IMR-90 (cell line): ENCODE results near the gene HTT. TPM values are rescaled to one million over a fixed set of nuclear protein-coding genes. Genes with fewer than 3 reads are reported as not detected.

Experiments used
- ATAC-seq: fragments of 200-7000 bp; cut with Tn5 transposase; 2 replicates; pipeline ENCODE4 v1.9.1; 2020; ENCODE audit warnings: low read depth, mild to moderate bottlenecking, moderate library complexity
- BruUV-seq: library from RNA; stranded (reverse); fragments of 400-500 nt; replicated peaks from 2 replicates; lab custom pipeline; 2021; lab: Mats Ljungman, UMichigan
- CTCF ChIA-PET: fragments of 300-600 bp; formaldehyde crosslinking; extraction: SDS; loops from one replicate; lab custom pipeline; 2021; ENCODE audit warnings: antibody characterized with exemption; lab: Yijun Ruan, JAX
- POLR2A ChIA-PET: fragments of 300-600 bp; sonication (Branson Sonifier 250); formaldehyde crosslinking; loops from one replicate; lab custom pipeline; 2022; ENCODE audit warnings: antibody characterized with exemption; ENCODE audit not compliant: unreplicated experiment; lab: Charles Lee
- DNase-seq: peaks from one replicate; pipeline ENCODE4 v3.0.0; 2013
- H2AFZ ChIP-seq: replicated peaks from 2 replicates; pipeline ENCODE3; 2013; ENCODE audit warnings: low read length, mild to moderate bottlenecking; ENCODE audit not compliant: poor library complexity
- H2AK5ac ChIP-seq: 2 replicates; pipeline ENCODE4 v1.6.1; 2013; ENCODE audit warnings: low read depth, low read length, inconsistent platforms
- H2AK9ac ChIP-seq: replicated peaks from 2 replicates; pipeline ENCODE3; 2013; ENCODE audit warnings: mild to moderate bottlenecking, low read depth, low read length, moderate library complexity; ENCODE audit not compliant: poor library complexity
- H2BK120ac ChIP-seq: 2 replicates; pipeline ENCODE4 v1.6.1; 2013; ENCODE audit warnings: low read depth, low read length, inconsistent platforms
- H2BK15ac ChIP-seq: 3 replicates; pipeline ENCODE4 v1.6.1; 2013; ENCODE audit warnings: low read depth, low read length, inconsistent platforms
- H2BK20ac ChIP-seq: 2 replicates; pipeline ENCODE4 v1.6.1; 2013; ENCODE audit warnings: low read depth, mild to moderate bottlenecking, inconsistent platforms, low read length, moderate library complexity
- H2BK5ac ChIP-seq: 2 replicates; pipeline ENCODE4 v1.6.1; 2013; ENCODE audit warnings: mild to moderate bottlenecking, low read depth, low read length, inconsistent platforms; ENCODE audit not compliant: poor library complexity, severe bottlenecking
- H3K14ac ChIP-seq: replicated peaks from 2 replicates; pipeline ENCODE4 v1.6.1; 2013; ENCODE audit warnings: low read depth, low read length, inconsistent platforms
- H3K18ac ChIP-seq: 2 replicates; pipeline ENCODE4 v1.6.1; 2013; ENCODE audit warnings: low read depth, low read length, control low read depth
- H3K23ac ChIP-seq: 2 replicates; pipeline ENCODE4 v1.6.1; 2013; ENCODE audit warnings: low read depth, low read length, inconsistent platforms
- H3K27ac ChIP-seq: 2 replicates; pipeline ENCODE4 v1.5.1; 2013; ENCODE audit warnings: mild to moderate bottlenecking, control low read depth, low read length; ENCODE audit not compliant: insufficient read depth
- H3K27me3 ChIP-seq: 2 replicates; pipeline ENCODE4 v1.6.1; 2013; ENCODE audit warnings: low read length; ENCODE audit not compliant: control insufficient read depth, insufficient read depth
- H3K36me3 ChIP-seq: 2 replicates; pipeline ENCODE4 v1.6.1; 2013; ENCODE audit warnings: low read length, mixed read lengths; ENCODE audit not compliant: control insufficient read depth, insufficient read depth
- H3K4ac ChIP-seq: 2 replicates; pipeline ENCODE4 v1.6.1; 2013; ENCODE audit warnings: low read depth, low read length, inconsistent platforms
- H3K4me1 ChIP-seq: 2 replicates; pipeline ENCODE4 v1.6.1; 2013; ENCODE audit warnings: low read length, mixed read lengths; ENCODE audit not compliant: control insufficient read depth, insufficient read depth
- H3K4me2 ChIP-seq: 2 replicates; pipeline ENCODE4 v1.6.1; 2013; ENCODE audit warnings: low read depth, mild to moderate bottlenecking, control low read depth, low read length, moderate library complexity
- H3K4me3 ChIP-seq: 2 replicates; pipeline ENCODE4 v1.5.1; 2013; ENCODE audit warnings: low read depth, mild to moderate bottlenecking, control low read depth, low read length, moderate library complexity; ENCODE audit not compliant: insufficient read depth
- H3K56ac ChIP-seq: 2 replicates; pipeline ENCODE4 v1.6.1; 2013; ENCODE audit warnings: low read length, inconsistent platforms; ENCODE audit not compliant: insufficient read depth; ENCODE audit errors: extremely low read depth
- H3K79me1 ChIP-seq, 2 experiments: 2 replicates each; pipeline ENCODE4 v1.6.1; 2013; ENCODE audit warnings: low read length in 2 of 2, inconsistent platforms in 1 of 2, low read depth in 1 of 2
- H3K9ac ChIP-seq: 2 replicates; pipeline ENCODE4 v1.6.1; 2013; ENCODE audit warnings: low read depth, low read length, control low read depth
- H3K9me1 ChIP-seq: 2 replicates; pipeline ENCODE4 v1.6.1; 2013; ENCODE audit warnings: low read length, inconsistent platforms; ENCODE audit not compliant: insufficient read depth
- H3K9me3 ChIP-seq: 2 replicates; pipeline ENCODE4 v1.6.1; 2013; ENCODE audit warnings: low read length; ENCODE audit not compliant: control insufficient read depth, insufficient read depth
- H4K20me1 ChIP-seq: 2 replicates; pipeline ENCODE4 v1.6.1; 2013; ENCODE audit warnings: low read length, inconsistent platforms; ENCODE audit not compliant: insufficient read depth
- H4K5ac ChIP-seq: 2 replicates; pipeline ENCODE4 v1.6.1; 2013; ENCODE audit warnings: mild to moderate bottlenecking, low read depth, low read length, control low read depth
- H4K8ac ChIP-seq, 2 experiments: 2 replicates each; pipeline ENCODE4 v1.6.1; 2013; ENCODE audit warnings: low read depth in 2 of 2, low read length in 2 of 2, control low read depth in 1 of 2, inconsistent platforms in 1 of 2
- H4K91ac ChIP-seq: 2 replicates; pipeline ENCODE4 v1.6.1; 2013; ENCODE audit warnings: low read depth, low read length, inconsistent platforms; ENCODE audit not compliant: insufficient read depth
- BHLHE40 ChIP-seq: fragments of 150-350 bp; IDR thresholded peaks from 2 replicates; pipeline ENCODE4 v1.6.1; 2016; ENCODE audit warnings: mild to moderate bottlenecking, low read depth, low read length
- CEBPB ChIP-seq: IDR thresholded peaks from 2 replicates; pipeline ENCODE4 v1.6.1; 2012; ENCODE audit warnings: low read depth, low read length, improper control_type of control experiment
- CHD1 ChIP-seq: IDR thresholded peaks from 2 replicates; pipeline ENCODE4 v1.6.1; 2012; ENCODE audit warnings: low read depth, low read length, improper control_type of control experiment
- CTCF ChIP-seq: conservative IDR thresholded peaks from 2 replicates; pipeline ENCODE4 v1.5.1; 2012; ENCODE audit warnings: mild to moderate bottlenecking, low read depth, low read length, improper control_type of control experiment
- FOS ChIP-seq: fragments of 150-350 bp; IDR thresholded peaks from 2 replicates; pipeline ENCODE4 v1.6.1; 2016; ENCODE audit warnings: low read depth, low read length
- MAFK ChIP-seq: IDR thresholded peaks from 2 replicates; pipeline ENCODE4 v1.6.1; 2012; ENCODE audit warnings: low read depth, low read length, improper control_type of control experiment
- MAZ ChIP-seq: IDR thresholded peaks from 2 replicates; pipeline ENCODE4 v1.6.1; 2012; ENCODE audit warnings: low read depth, mild to moderate bottlenecking, low read length, improper control_type of control experiment, moderate library complexity, borderline replicate concordance
- MXI1 ChIP-seq: IDR thresholded peaks from 2 replicates; pipeline ENCODE4 v1.6.1; 2012; ENCODE audit warnings: low read depth, mild to moderate bottlenecking, low read length, moderate library complexity, borderline replicate concordance
- NFE2L2 ChIP-seq: fragments of 150-350 bp; IDR thresholded peaks from 2 replicates; pipeline ENCODE4 v1.6.1; 2016; ENCODE audit warnings: low read depth, mild to moderate bottlenecking, low read length
- POLR2A ChIP-seq: IDR thresholded peaks from 2 replicates; pipeline ENCODE4 v1.6.1; 2012; ENCODE audit warnings: mild to moderate bottlenecking, low read depth, low read length
- RAD21 ChIP-seq: IDR thresholded peaks from 2 replicates; pipeline ENCODE4 v1.6.1; 2012; ENCODE audit warnings: low read length, improper control_type of control experiment
- RCOR1 ChIP-seq: IDR thresholded peaks from 2 replicates; pipeline ENCODE4 v1.6.1; 2012; ENCODE audit warnings: mild to moderate bottlenecking, low read length, improper control_type of control experiment; ENCODE audit not compliant: insufficient replicate concordance
- RFX5 ChIP-seq: IDR thresholded peaks from 2 replicates; pipeline ENCODE4 v1.8.0; 2012; ENCODE audit warnings: low read depth, mild to moderate bottlenecking, low read length, moderate library complexity
- SMC3 ChIP-seq: fragments of 150-350 bp; IDR thresholded peaks from 2 replicates; pipeline ENCODE4 v1.6.1; 2016; ENCODE audit warnings: low read depth, mild to moderate bottlenecking, antibody characterized with exemption, low read length, moderate library complexity
- USF2 ChIP-seq: fragments of 150-350 bp; IDR thresholded peaks from 2 replicates; pipeline ENCODE4 v1.6.1; 2017; ENCODE audit warnings: mild to moderate bottlenecking, antibody characterized with exemption, low read length, low read depth
- WGBS, 2 experiments: methylation state at CpG; one replicate each; pipeline versions ENCODE4 v1.1.5 to v1.1.7; 2013; ENCODE audit warnings: missing lambda C conversion rate in 2 of 2; ENCODE audit not compliant: insufficient read length in 1 of 2; ENCODE audit errors: extremely low coverage in 2 of 2; 5-methylcytosine and 5-hydroxymethylcytosine counted together
- dilution Hi-C: fragments of 300-500 bp; cut with HindIII; formaldehyde crosslinking; loops from one replicate; pipeline ENCODE4 v1.14.3; 2018; ENCODE audit warnings: low sequenced_read_pairs; ENCODE audit not compliant: unreplicated experiment
- in situ Hi-C: fragments of 300-500 bp; cut with MboI; formaldehyde crosslinking; loops from 3 replicates; pipeline ENCODE4 v1.14.3; 2019; ENCODE audit warnings: low sequenced_read_pairs, inconsistent platforms, mixed read lengths
- intact Hi-C: fragments of 100-400 bp; cut with micrococcal nuclease; formaldehyde crosslinking; loops from 2 replicates; pipeline ENCODE4 v1.10.0; 2022
- polyA plus RNA-seq, 3 experiments: library from polyadenylated mRNA; depleted of rRNA; stranded (reverse); fragments of >200 nt; gene quantifications; 2 replicates each; pipeline ENCODE4 v1.2.3, GENCODE V29; 2012; ENCODE audit warnings: low replicate concordance in 1 of 3
- total RNA-seq: library from RNA; depleted of rRNA; stranded (reverse); fragments of >200 nt; gene quantifications from 2 replicates; pipeline ENCODE4 v1.2.3, GENCODE V29; 2012
- TF ChIP-seq, protein P1 (sequence below): fragments of 150-350 bp; IDR thresholded peaks from 2 replicates; pipeline ENCODE4 v1.6.1; 2016; ENCODE audit warnings: low read depth, mild to moderate bottlenecking, low read length, moderate library complexity, borderline replicate concordance

HTT gene
- total and polyA plus RNA-seq, 2 of the 4 experiments (the other 2 are of a cell fraction), result 11.6 to 14.3 TPM

GRCh38 chr4:3130826-3131225 is 56.3 kb downstream of the HTT start:
- H2BK120ac ChIP-seq, result no peak overlapping the region
- ChIA-PET POLR2A (no interaction called here), CTCF (no interaction called here)
- H4K5ac ChIP-seq, result no peak overlapping the region
- H2AFZ ChIP-seq, result no peak overlapping the region
- H3K79me1 ChIP-seq, result peaks cover 0 to 12% of the 10 kb centered on the region in 2 experiments; a peak in 2 of 4 replicates
- no peak overlapping the region for H2BK5ac ChIP-seq
- BruUV-seq, result no TSS peak
- H3K4ac ChIP-seq, result no peak overlapping the region
- no peaks in the 10 kb centered on the region for H3K27me3 ChIP-seq
- H3K14ac ChIP-seq, result no peak overlapping the region
- H3K9ac ChIP-seq, result no peak overlapping the region
- TF ChIP-seq CTCF (no peak), USF2 (no peak), CHD1 (no peak), POLR2A (no peak), RAD21 (no peak), MXI1 (no peak), NFE2L2 (no peak), BHLHE40 (no peak), MAFK (no peak), FOS (no peak), SMC3 (no peak), RCOR1 (no peak), RFX5 (no peak), MAZ (no peak), CEBPB (no peak)
- TF ChIP-seq, protein P1, sequence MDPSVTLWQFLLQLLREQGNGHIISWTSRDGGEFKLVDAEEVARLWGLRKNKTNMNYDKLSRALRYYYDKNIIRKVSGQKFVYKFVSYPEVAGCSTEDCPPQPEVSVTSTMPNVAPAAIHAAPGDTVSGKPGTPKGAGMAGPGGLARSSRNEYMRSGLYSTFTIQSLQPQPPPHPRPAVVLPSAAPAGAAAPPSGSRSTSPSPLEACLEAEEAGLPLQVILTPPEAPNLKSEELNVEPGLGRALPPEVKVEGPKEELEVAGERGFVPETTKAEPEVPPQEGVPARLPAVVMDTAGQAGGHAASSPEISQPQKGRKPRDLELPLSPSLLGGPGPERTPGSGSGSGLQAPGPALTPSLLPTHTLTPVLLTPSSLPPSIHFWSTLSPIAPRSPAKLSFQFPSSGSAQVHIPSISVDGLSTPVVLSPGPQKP, result no peak
- H3K27ac ChIP-seq, result no peak overlapping the region
- no peaks in the 10 kb centered on the region for H3K4me1 ChIP-seq
- H3K23ac ChIP-seq, result no peak overlapping the region
- no peak overlapping the region for H2BK15ac ChIP-seq
- dilution Hi-C loops, result no loop called here
- H3K9me1 ChIP-seq, result peaks cover 4% of the 10 kb centered on the region; the same call in 1 of the 2 replicates
- no peaks in the 10 kb centered on the region for H4K20me1 ChIP-seq
- H3K9me3 ChIP-seq, result no peaks in the 10 kb centered on the region
- no peak overlapping the region for H3K18ac ChIP-seq
- no peak for ATAC-seq
- intact Hi-C loops, result no loop called here
- no peak overlapping the region for H3K4me2 ChIP-seq
- H2AK9ac ChIP-seq, result no peak overlapping the region
- 90% methylated on average over 4 of the region's 4 CpGs; no CpG with 5 or more reads in 1 of the 2 experiments for WGBS, 2 experiments
- H3K56ac ChIP-seq, result no peak overlapping the region
- H2AK5ac ChIP-seq, result no peak overlapping the region
- H4K91ac ChIP-seq, result no peak overlapping the region
- no peak overlapping the region for H4K8ac ChIP-seq
- H3K36me3 ChIP-seq, result peaks cover 43% of the 10 kb centered on the region
- H3K4me3 ChIP-seq, result no peak overlapping the region
- no peak overlapping the region for H2BK20ac ChIP-seq
- no peak for DNase-seq
- in situ Hi-C loops, result no loop called here
